Heart right ventricle (tissue), 16 donors: ENCODE measurements around the gene THAP10. TPM values are rescaled to one million over a fixed set of nuclear protein-coding genes. Genes with fewer than 3 reads are reported as not detected.

Experiments used
- ATAC-seq, 8 donors: fragments of 200-7000 bp; cut with Tn5 transposase; one replicate each; pipeline ENCODE4 v1.9.1; 2020; ENCODE audit warnings: mild to moderate bottlenecking in 8 of 8, moderate library complexity in 8 of 8, moderate number of reproducible peaks in 1 of 8
- DNase-seq, 2 donors: peaks; one replicate each; pipeline ENCODE4 v3.0.0-alpha.2; 2020
- H3K27ac ChIP-seq, 10 donors: fragments of 200-600 bp; sonication (generic) in 2 of 10; one replicate each; pipeline versions ENCODE4 v1.5.0 to v1.8.0; 2020 to 2022; ENCODE audit warnings: mild to moderate bottlenecking in 3 of 10
- H3K27me3 ChIP-seq, 7 donors: fragments of 200-600 bp; one replicate each; pipeline ENCODE4 v1.8.0; 2021 to 2022; ENCODE audit warnings: mild to moderate bottlenecking in 2 of 7
- H3K36me3 ChIP-seq, 9 donors: fragments of 200-600 bp; sonication (generic) in 1 of 9; one replicate each; pipeline versions ENCODE4 v1.5.0 to v1.8.0; 2020 to 2022; ENCODE audit warnings: mild to moderate bottlenecking in 2 of 9
- H3K4me1 ChIP-seq, 9 donors: fragments of 200-600 bp; sonication (generic) in 1 of 9; one replicate each; pipeline versions ENCODE4 v1.5.0 to v1.8.0; 2020 to 2022; ENCODE audit warnings: mild to moderate bottlenecking in 4 of 9
- H3K4me3 ChIP-seq, 10 donors: fragments of 200-600 bp; sonication (generic) in 2 of 10; one replicate each; pipeline versions ENCODE4 v1.5.0 to v1.8.0; 2020 to 2022; ENCODE audit warnings: mild to moderate bottlenecking in 7 of 10, moderate library complexity in 2 of 10
- H3K9me3 ChIP-seq, 11 donors: fragments of 200-600 bp in 10 of 11; sonication (generic) in 2 of 11; one replicate each; pipeline versions ENCODE4 v1.5.0 to v1.8.0; 2013 to 2022; ENCODE audit warnings: mild to moderate bottlenecking in 2 of 11, control low read depth in 1 of 11, moderate library complexity in 1 of 11
- WGBS, 2 donors: extraction: QIAGEN DNeasy Blood & Tissue Kit; methylation state at CpG; one replicate each; pipeline ENCODE4 v1.1.7; 2013; ENCODE audit warnings: inconsistent platforms in 1 of 2; 5-methylcytosine and 5-hydroxymethylcytosine counted together
- intact Hi-C, 10 donors: fragments of 100-400 bp; cut with DNase I; formaldehyde crosslinking; loops; one replicate each; pipeline versions ENCODE4 v1.11.1 to v1.14.2; 2022
- polyA plus RNA-seq, 2 donors: library from polyadenylated mRNA; stranded (reverse); fragments of 200-250 nt; gene quantifications; one replicate each; pipeline ENCODE4 v1.2.3, GENCODE V29; 2013
- total RNA-seq, 10 donors: library from RNA; stranded (reverse); fragmentation: NEBNext Ultra II Directional in 3 of 10; extraction: Animal tissue kit (Norgen Biotek cat#: 25700) in 3 of 10; gene quantifications; one replicate each; pipeline versions ENCODE4 v1.2.1 to v1.2.4, GENCODE V29; 2021 to 2023
- TF ChIP-seq, protein P1 (sequence below), 9 donors: fragments of 200-600 bp; sonication (generic) in 2 of 9; IDR thresholded peaks; one replicate each; pipeline versions ENCODE4 v1.5.0 to v1.8.0; 2021 to 2022; ENCODE audit warnings: antibody characterized with exemption in 9 of 9, mild to moderate bottlenecking in 5 of 9, moderate library complexity in 1 of 9
- donor health status: Arrhythmogenic right ventricular cardiomyopathy.
- donor health status: ischemic (EF 13 %, LVEDD 7.1; RV severe dilation, severe dysfunction).
- donor health status: healthy with polysubstance abuse.
- donor health status: DM: no; HTN: yes; CAD: no.
- donor health status: DM: no; HTN: no; CAD: no.
- donor health status: ischemic (EF 25% LVEDD 6.9; RV normal size, moderate dysfunction).
- donor health status: ischemic (EF 25% LVEDD 5.7; RV mildly dilated, moderate dysfunction).
- donor health status: healthy.
- donor health status: DM: yes; HTN: yes; CAD: no.
- donor health status: Ischemic cardiomyopathy.
- donor health status: ischemic (EF 35%, LVEDD 5.7; RV mildly dilated, moderate dysfunction).
- donor health status: nonischemic (EF 11% LVEDD 7.7; RV severe dilation, severe dysfunction).
- donor health status: DM: yes; HTN: yes; CAD: no.
- donor health status: PGD.
- donor health status: ischemic (EF 29% LVEDD 5.4; RV normal size, mild dysfunction).
- donor health status: nonischemic (EF 23%, LVEDD 6.1; RV moderate dilation, normal function).

The THAP10 gene
- total and polyA plus RNA-seq, 12 donors = 1.2 to 7.0 (median 4.4) TPM

DNA sequence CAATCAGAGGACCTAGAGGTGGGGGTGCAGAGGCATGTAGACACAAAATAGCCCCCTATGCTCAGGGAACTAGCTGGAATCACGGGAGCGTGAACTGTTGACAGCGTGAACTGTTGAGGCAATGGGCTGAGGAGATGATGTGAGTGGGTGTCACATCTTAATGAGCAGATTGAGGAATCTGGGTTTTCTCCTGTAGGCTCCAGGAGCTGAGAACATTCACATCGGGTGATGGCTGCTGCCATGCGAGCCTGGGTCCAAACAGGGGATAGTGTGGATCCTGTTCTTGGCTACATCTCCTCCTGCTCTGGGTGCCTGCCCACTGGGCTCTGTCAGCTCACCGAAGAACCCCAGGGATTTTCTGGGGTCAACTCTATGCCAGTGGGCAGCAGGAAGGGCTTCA, 40.3 kb downstream of the THAP10 start:
- Histone ChIP-seq H3K9me3 (no peaks in the 10 kb centered on the region), H3K27me3 (peaks cover 0 to 51% (median 0%) of the 10 kb centered on the region in 7 donors), H3K27ac (peak overlapping the region in 9 of 10 donors; percentile 91 to 97 (median 95)), H3K4me3 (peak overlapping the region in 8 of 10 donors; percentile 66 to 89 (median 82)), H3K36me3 (peaks cover 0 to 32% (median 10%) of the 10 kb centered on the region in 9 donors), H3K4me1 (peaks cover 0 to 46% (median 27%) of the 10 kb centered on the region in 9 donors)
- WGBS, 2 donors = 79 to 81% methylated on average over 6 of the region's 6 CpGs
- intact Hi-C loops = no loop called here
- DNase-seq (no peak), ATAC-seq (no peak)
- TF ChIP-seq, protein P1, sequence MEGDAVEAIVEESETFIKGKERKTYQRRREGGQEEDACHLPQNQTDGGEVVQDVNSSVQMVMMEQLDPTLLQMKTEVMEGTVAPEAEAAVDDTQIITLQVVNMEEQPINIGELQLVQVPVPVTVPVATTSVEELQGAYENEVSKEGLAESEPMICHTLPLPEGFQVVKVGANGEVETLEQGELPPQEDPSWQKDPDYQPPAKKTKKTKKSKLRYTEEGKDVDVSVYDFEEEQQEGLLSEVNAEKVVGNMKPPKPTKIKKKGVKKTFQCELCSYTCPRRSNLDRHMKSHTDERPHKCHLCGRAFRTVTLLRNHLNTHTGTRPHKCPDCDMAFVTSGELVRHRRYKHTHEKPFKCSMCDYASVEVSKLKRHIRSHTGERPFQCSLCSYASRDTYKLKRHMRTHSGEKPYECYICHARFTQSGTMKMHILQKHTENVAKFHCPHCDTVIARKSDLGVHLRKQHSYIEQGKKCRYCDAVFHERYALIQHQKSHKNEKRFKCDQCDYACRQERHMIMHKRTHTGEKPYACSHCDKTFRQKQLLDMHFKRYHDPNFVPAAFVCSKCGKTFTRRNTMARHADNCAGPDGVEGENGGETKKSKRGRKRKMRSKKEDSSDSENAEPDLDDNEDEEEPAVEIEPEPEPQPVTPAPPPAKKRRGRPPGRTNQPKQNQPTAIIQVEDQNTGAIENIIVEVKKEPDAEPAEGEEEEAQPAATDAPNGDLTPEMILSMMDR (IDR thresholded peaks at IDR 0.05) = no peak

DNA sequence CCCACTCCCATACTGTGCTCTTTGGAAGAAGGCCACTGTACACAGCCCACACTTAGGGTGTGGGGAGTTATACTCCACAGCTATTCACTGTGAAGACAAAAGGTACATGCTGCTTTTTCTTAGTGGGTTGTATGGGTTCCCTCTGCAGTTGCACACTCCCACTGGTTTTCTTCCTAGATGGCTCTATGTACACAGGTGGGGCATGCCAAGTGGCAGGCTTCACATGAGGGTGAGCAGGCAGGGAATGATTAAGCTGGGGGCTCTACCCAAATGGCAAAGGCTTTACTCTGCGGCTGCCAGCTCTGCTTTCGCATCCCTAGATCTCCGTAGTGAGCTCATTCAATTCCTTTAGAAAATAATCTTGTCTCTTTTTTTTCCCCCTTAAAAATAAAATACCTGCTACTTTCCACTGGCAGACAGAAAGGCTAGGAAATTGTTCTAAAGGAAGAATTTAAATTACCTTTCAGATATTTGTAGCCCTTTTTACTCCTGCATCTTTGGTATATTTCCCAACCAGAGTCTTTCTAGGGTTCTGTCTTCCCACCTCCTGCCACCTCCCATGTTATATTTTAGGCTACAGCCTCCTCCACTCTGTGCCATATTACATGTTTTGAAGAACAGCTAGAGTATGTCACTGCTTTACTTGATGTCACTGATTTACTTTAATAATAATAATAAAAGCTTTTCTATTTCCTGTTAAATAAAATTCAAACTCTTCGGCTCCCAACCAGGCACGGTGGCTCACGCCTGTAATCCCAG, 46.5 kb downstream of the THAP10 start:
- Histone ChIP-seq H3K27me3 (peaks cover 0 to 3% (median 0%) of the 10 kb centered on the region in 7 donors), H3K4me1 (peaks cover 0 to 9% (median 3%) of the 10 kb centered on the region in 9 donors), H3K36me3 (peaks cover 0 to 28% (median 1%) of the 10 kb centered on the region in 9 donors), H3K9me3 (no peaks in the 10 kb centered on the region), H3K4me3 (no peak overlapping the region), H3K27ac (no peak overlapping the region)
- intact Hi-C loops = no loop called here
- WGBS, 2 donors = 98 to 99% methylated on average over 6 of the region's 6 CpGs
- TF ChIP-seq, protein P1 (IDR thresholded peaks at IDR 0.05) = no peak
- ATAC-seq = peak in 1 of 8 donors; percentile 37
- no peak for DNase-seq

- WGBS, 2 donors = 96 to 98% methylated on average over 2 of the region's 2 CpGs
- intact Hi-C loops = no loop called here
- H3K9me3 ChIP-seq = no peaks in the 10 kb centered on the region
- peak overlapping the region in 4 of 10 donors; percentile 70 to 86 (median 72) for H3K27ac ChIP-seq
- H3K36me3 ChIP-seq = peaks cover 0 to 51% (median 8%) of the 10 kb centered on the region in 9 donors
- peaks cover 0 to 38% (median 24%) of the 10 kb centered on the region in 9 donors for H3K4me1 ChIP-seq
- no peaks in the 10 kb centered on the region for H3K27me3 ChIP-seq
- DNase-seq (no peak), ATAC-seq (no peak)
- TF ChIP-seq, protein P1 (IDR thresholded peaks at IDR 0.05) = no peak
- no peak overlapping the region for H3K4me3 ChIP-seq
Observed at GRCh38 chr15:70837476-70837875, 54.8 kb downstream of the THAP10 start.

DNA sequence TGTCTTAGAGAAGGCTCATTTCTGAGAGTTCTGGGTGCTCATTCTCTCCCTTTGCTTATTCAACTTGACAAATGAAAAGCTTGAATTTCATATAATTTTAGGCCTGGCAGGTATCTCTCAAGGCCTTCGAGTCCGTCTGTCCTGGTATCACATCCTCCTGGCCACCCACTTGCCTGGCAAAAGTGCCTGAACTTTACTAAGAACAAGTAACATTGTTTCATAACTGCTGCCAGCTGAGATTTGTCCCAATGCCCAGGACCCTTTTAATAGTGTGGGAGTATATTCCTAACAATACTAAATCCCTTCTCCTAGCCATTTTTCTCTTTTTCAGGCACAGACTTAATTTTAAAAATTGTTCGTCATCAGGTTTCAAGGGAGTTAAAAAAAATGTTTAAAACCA, 56.4 kb downstream of the THAP10 start:
- peak in 6 of 8 donors; percentile 22 to 40 (median 33) for ATAC-seq

More for the DNA sequence above, 56.4 kb downstream of the THAP10 start:
- TF ChIP-seq, protein P1 (IDR thresholded peaks at IDR 0.05) = no peak
- H3K4me1 ChIP-seq = peaks cover 0 to 41% (median 25%) of the 10 kb centered on the region in 9 donors
- intact Hi-C loops = no loop called here
- no peak for DNase-seq
- H3K9me3 ChIP-seq = no peaks in the 10 kb centered on the region
- H3K27ac ChIP-seq = peak overlapping the region; percentile 4 to 86 (median 70)
- no peak overlapping the region for H3K4me3 ChIP-seq
- H3K27me3 ChIP-seq = no peaks in the 10 kb centered on the region
- H3K36me3 ChIP-seq = peaks cover 0 to 59% (median 15%) of the 10 kb centered on the region in 9 donors
- WGBS, 2 donors = 62 to 72% methylated on average over 3 of the region's 3 CpGs
